ENCODE measurements around the gene ZNF697. TPM values are rescaled to one million over a fixed set of nuclear protein-coding genes. Genes with fewer than 3 reads are reported as not detected.

The ZNF697 gene
- total RNA-seq, 2 donors from 2014 or later, result 0.26 to 0.32 TPM

Other genes starting within 250 kb of the ZNF697 start
- not detected for gene HSD3B2, start 233.1 kb downstream of the ZNF697 start, total RNA-seq
- not detected for gene HSD3B1, start 141.1 kb downstream of the ZNF697 start, total RNA-seq
- gene PHGDH, start 63.7 kb upstream of the ZNF697 start, total RNA-seq, result 100 to 1,000 TPM; 431 to 452 TPM
- gene HMGCS2, start 120.6 kb upstream of the ZNF697 start, total RNA-seq, result not detected
- gene REG4, start 163.2 kb upstream of the ZNF697 start, total RNA-seq, result 1 to 10 TPM; 4.9 to 5.8 TPM
- not detected for gene ADAM30, start 248.2 kb upstream of the ZNF697 start, total RNA-seq

All from activated T-cell treated with anti-CD3 and anti-CD28 coated beads, Interleukin-2, amount 50 U/mL, for 72 hours (primary cell).